Neural progenitor cell (in vitro differentiated cells): ENCODE results near the gene AP5S1.

Experiments
- EZH2 ChIP-seq: fragments of 200-600 bp; sonication (generic); IDR thresholded peaks from 2 replicates; pipeline ENCODE4 v1.6.1; 2017; ENCODE audit warnings: antibody characterized with exemption, mild to moderate bottlenecking, moderate library complexity
- EZH2phosphoT487 ChIP-seq: fragments of 200-600 bp; sonication (generic); IDR thresholded peaks from 2 replicates; pipeline ENCODE4 v1.6.1; 2017; ENCODE audit warnings: antibody characterized with exemption
- TF ChIP-seq, protein P1 (sequence below): fragments of 200-600 bp; sonication (generic); IDR thresholded peaks from 2 replicates; pipeline ENCODE4 v1.5.1; 2017; ENCODE audit warnings: antibody characterized with exemption, mild to moderate bottlenecking

DNA sequence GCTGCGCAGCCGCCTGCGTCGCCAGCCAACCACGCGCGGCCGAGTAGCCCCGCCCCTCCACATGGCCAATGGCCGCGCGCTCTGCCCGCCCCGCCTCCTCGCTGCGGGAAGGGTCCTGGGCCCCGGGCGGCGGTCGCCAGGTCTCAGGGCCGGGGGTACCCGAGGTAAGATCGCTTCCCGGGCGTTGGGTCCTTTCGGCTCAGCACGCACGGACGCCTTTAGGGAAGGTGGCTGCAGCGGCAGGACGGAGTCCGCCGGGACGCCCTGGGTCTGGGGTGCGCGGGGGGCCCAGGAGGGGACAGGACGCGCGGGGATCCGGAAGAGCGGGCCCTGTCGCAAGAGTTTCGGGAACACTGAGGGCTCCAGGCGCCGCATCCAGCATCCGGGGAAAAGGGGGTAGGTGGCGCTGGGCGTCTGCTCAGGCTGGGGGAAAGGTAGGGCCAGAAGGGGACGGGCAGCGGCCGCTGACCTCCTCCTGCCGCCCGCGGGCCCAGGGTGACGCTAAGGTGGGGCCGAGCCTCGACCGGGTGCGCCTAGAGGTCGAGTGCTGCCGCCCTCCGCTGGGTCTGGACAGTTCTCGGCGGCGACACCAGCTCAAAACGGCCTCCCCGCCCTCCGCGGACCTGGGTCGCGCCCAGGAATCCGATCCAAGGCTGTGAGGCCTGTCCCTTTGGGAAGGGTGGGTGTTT, 26.5 kb downstream of the AP5S1 start, which contains the start of gene MAVS:
- TF ChIP-seq, protein P1, sequence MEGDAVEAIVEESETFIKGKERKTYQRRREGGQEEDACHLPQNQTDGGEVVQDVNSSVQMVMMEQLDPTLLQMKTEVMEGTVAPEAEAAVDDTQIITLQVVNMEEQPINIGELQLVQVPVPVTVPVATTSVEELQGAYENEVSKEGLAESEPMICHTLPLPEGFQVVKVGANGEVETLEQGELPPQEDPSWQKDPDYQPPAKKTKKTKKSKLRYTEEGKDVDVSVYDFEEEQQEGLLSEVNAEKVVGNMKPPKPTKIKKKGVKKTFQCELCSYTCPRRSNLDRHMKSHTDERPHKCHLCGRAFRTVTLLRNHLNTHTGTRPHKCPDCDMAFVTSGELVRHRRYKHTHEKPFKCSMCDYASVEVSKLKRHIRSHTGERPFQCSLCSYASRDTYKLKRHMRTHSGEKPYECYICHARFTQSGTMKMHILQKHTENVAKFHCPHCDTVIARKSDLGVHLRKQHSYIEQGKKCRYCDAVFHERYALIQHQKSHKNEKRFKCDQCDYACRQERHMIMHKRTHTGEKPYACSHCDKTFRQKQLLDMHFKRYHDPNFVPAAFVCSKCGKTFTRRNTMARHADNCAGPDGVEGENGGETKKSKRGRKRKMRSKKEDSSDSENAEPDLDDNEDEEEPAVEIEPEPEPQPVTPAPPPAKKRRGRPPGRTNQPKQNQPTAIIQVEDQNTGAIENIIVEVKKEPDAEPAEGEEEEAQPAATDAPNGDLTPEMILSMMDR = peak; percentile 15
- TF ChIP-seq EZH2 (no peak), EZH2phosphoT487 (no peak)
